GM21515 (cell line): ENCODE measurements around the gene RAET1E.
"Not testable (repeated sequence)": the region's sequence is repeated elsewhere in the genome, so short reads cannot be mapped to it uniquely, and the experiment has no call there.

Experiments
- ATAC-seq: cut with Tn5 transposase; IDR thresholded peaks from one replicate; pipeline ENCODE4 v1.9.1; 2021; ENCODE audit not compliant: unreplicated experiment

The RAET1E gene

GRCh38 chr6:149897855-149898744, at the start of gene RAET1E:
Gene RAET1E, minus strand, starts transcription at chr6:149898113. Its CDS starts 7,212 bp downstream, at chr6:149890901.
- no peak for ATAC-seq

GRCh38 chr6:149947533-149947932, 49.6 kb upstream of the RAET1E start:
- ATAC-seq = not testable (repeated sequence)

- ATAC-seq = not testable (repeated sequence)
Measured at GRCh38 chr6:149946631-149947030, 48.7 kb upstream of the RAET1E start.

GRCh38 chr6:149945276-149945675, 47.4 kb upstream of the RAET1E start:
- ATAC-seq = not testable (repeated sequence)

- not testable (repeated sequence) for ATAC-seq
Measured at GRCh38 chr6:149943321-149943720, 45.4 kb upstream of the RAET1E start.

GRCh38 chr6:149942461-149942829, 44.5 kb upstream of the RAET1E start:
- no peak for ATAC-seq

GRCh38 chr6:149941583-149942460, 43.9 kb upstream of the RAET1E start, which contains the start of gene ULBP2:
Gene ULBP2, plus strand, starts transcription at chr6:149942014. Its CDS starts 59 bp downstream, at chr6:149942073.
- no peak for ATAC-seq

- ATAC-seq = no peak
Measured at GRCh38 chr6:149940672-149940982, 42.7 kb upstream of the RAET1E start.

- no peak for ATAC-seq
Measured at GRCh38 chr6:149939909-149940671, 42.2 kb upstream of the RAET1E start.

GRCh38 chr6:149939356-149939648, 41.4 kb upstream of the RAET1E start:
- ATAC-seq = no peak

GRCh38 chr6:149938571-149939355, 40.9 kb upstream of the RAET1E start:
- ATAC-seq = peak; percentile 78

GRCh38 chr6:149938013-149938570, 40.2 kb upstream of the RAET1E start:
- not testable (repeated sequence) for ATAC-seq

GRCh38 chr6:149936743-149937142, 38.8 kb upstream of the RAET1E start:
- ATAC-seq = no peak

GRCh38 chr6:149935668-149936067, 37.8 kb upstream of the RAET1E start:
- ATAC-seq = no peak

- no peak for ATAC-seq
Measured at GRCh38 chr6:149935246-149935645, 37.3 kb upstream of the RAET1E start.

GRCh38 chr6:149934249-149935156, 36.6 kb upstream of the RAET1E start:
- no peak for ATAC-seq

GRCh38 chr6:149933461-149933860, 35.5 kb upstream of the RAET1E start:
- ATAC-seq = no peak

- ATAC-seq = no peak
Measured at GRCh38 chr6:149933036-149933435, 35.1 kb upstream of the RAET1E start.

- ATAC-seq = no peak
Measured at GRCh38 chr6:149931501-149931900, 33.6 kb upstream of the RAET1E start.
